Stimulated activated CD8-positive, alpha-beta memory T cell treated with anti-CD3 and anti-CD28 coated beads, Interleukin-2, amount 100 ng/mL, for 1 hour (primary cell): ENCODE results near the gene ZNF556.

Experiments used
- DNase-seq, 2 donors: peaks; one replicate each; pipeline ENCODE4 v3.0.0-alpha.2; 2020; ENCODE audit warnings: low read depth in 2 of 2

Gene ZNF556

GRCh38 chr19:2905918-2906519, 38.9 kb downstream of the ZNF556 start:
- DNase-seq = no peak

GRCh38 chr19:2906631-2907195, 39.6 kb downstream of the ZNF556 start:
- DNase-seq = no peak

GRCh38 chr19:2912306-2912705, 45.2 kb downstream of the ZNF556 start:
- DNase-seq = no peak

- no peak for DNase-seq
Observed at GRCh38 chr19:2917275-2918184, 50.4 kb downstream of the ZNF556 start.

GRCh38 chr19:2922987-2923386, 55.9 kb downstream of the ZNF556 start:
- DNase-seq = no peak

- no peak for DNase-seq
Observed at GRCh38 chr19:2923510-2923909, 56.4 kb downstream of the ZNF556 start.

GRCh38 chr19:2926341-2927031, 59.4 kb downstream of the ZNF556 start:
- DNase-seq = no peak

- no peak for DNase-seq
Observed at GRCh38 chr19:2927032-2927430, 59.9 kb downstream of the ZNF556 start.
